Body of pancreas (tissue), 4 donors: ENCODE measurements around the gene GRID2. TPM values are rescaled to one million over a fixed set of nuclear protein-coding genes. Genes with fewer than 3 reads are reported as not detected.

Experiments
- ATAC-seq: fragments of 150-250 bp; one replicate; pipeline ENCODE4 v1.9.1; 2016
- DNase-seq, 4 donors: peaks; one replicate each; pipeline ENCODE4 v3.0.0-alpha.2; 2019
- H3K27ac ChIP-seq, 4 donors: fragments of 200-600 bp; sonication (generic); 1 replicate in 3 of 4; 2 replicates in 1 of 4; pipeline versions ENCODE4 v1.5.1 to v1.6.1; 2016 to 2019; ENCODE audit warnings: mild to moderate bottlenecking in 1 of 4, mixed read lengths in 1 of 4, moderate library complexity in 1 of 4
- H3K27me3 ChIP-seq, 2 donors: fragments of 200-600 bp; sonication (generic); one replicate each; pipeline ENCODE4 v1.6.0; 2016; ENCODE audit warnings: mild to moderate bottlenecking in 1 of 2
- H3K36me3 ChIP-seq, 2 donors: fragments of 200-600 bp; sonication (generic); replicated peaks in 1 of 2; 2 replicates each; pipeline ENCODE4 v1.5.1; 2016; ENCODE audit warnings: low read depth in 2 of 2; ENCODE audit not compliant: insufficient read depth in 1 of 2
- H3K4me1 ChIP-seq: fragments of 200-600 bp; sonication (generic); one replicate; pipeline ENCODE4 v1.6.0; 2016
- H3K4me3 ChIP-seq, 2 donors: fragments of 200-600 bp; sonication (generic); 1 replicate in 1 of 2; 2 replicates in 1 of 2; pipeline ENCODE4 v1.5.1; 2016 to 2019
- H3K9me3 ChIP-seq, 3 donors: fragments of 200-600 bp; sonication (generic); 1 replicate in 2 of 3; 2 replicates in 1 of 3; pipeline ENCODE4 v1.5.1; 2016
- POLR2A ChIP-seq, 3 donors: fragments of 450-650 bp; IDR thresholded peaks; one replicate each; pipeline ENCODE4 v1.6.1; 2016; ENCODE audit warnings: antibody characterized with exemption in 3 of 3, mild to moderate bottlenecking in 2 of 3
- WGBS, 2 donors: methylation state at CpG; one replicate each; pipeline ENCODE4 v1.1.5; 2017; 5-methylcytosine and 5-hydroxymethylcytosine counted together
- intact Hi-C: fragments of 100-400 bp; cut with DNase I; formaldehyde crosslinking; loops from one replicate; pipeline ENCODE4 v1.15.1; 2023
- total RNA-seq, 2 donors: library from RNA; depleted of rRNA; stranded (reverse); fragments of >200 nt; gene quantifications; one replicate each; pipeline ENCODE4 v1.1.0, GENCODE V29; 2016
- TF ChIP-seq, protein P1 (sequence below), 7 experiments: fragments of 450-650 bp in 4 of 7; fragments of 200-600 bp in 3 of 7; sonication (generic) in 3 of 7; IDR thresholded peaks; one replicate each; pipeline ENCODE4 v1.5.1; 2016 to 2019; ENCODE audit warnings: antibody characterized with exemption in 7 of 7

The GRID2 gene
- total RNA-seq, 2 donors from 2014 or later, result not detected

DNA sequence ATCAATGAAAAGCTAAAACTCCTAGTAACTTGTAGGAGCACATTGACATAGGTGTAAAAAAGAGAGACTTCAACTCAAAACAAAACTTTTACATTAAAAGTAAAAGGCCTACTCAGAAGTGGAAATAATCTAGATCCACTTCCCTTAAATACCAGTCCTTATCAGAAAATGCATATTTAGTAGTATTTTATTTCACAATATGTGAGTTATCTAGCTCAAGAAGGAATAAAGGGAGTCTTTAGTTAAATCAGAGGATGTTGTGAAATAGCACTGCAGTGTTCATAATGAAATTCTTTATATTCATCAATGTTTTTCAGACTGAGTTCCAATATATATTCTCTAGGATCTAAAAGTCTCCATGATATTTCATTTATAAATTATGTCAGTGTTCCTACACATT is 715.0 kb downstream of the GRID2 start:
- Histone ChIP-seq H3K27ac (no peak overlapping the region), H3K4me1 (no peaks in the 10 kb centered on the region), H3K36me3 (no peaks in the 10 kb centered on the region), H3K27me3 (no peaks in the 10 kb centered on the region), H3K4me3 (no peak overlapping the region), H3K9me3 (no peaks in the 10 kb centered on the region)
- ATAC-seq, result no peak
- intact Hi-C loops, result no loop called here
- no peak for DNase-seq
- TF ChIP-seq, protein P1, sequence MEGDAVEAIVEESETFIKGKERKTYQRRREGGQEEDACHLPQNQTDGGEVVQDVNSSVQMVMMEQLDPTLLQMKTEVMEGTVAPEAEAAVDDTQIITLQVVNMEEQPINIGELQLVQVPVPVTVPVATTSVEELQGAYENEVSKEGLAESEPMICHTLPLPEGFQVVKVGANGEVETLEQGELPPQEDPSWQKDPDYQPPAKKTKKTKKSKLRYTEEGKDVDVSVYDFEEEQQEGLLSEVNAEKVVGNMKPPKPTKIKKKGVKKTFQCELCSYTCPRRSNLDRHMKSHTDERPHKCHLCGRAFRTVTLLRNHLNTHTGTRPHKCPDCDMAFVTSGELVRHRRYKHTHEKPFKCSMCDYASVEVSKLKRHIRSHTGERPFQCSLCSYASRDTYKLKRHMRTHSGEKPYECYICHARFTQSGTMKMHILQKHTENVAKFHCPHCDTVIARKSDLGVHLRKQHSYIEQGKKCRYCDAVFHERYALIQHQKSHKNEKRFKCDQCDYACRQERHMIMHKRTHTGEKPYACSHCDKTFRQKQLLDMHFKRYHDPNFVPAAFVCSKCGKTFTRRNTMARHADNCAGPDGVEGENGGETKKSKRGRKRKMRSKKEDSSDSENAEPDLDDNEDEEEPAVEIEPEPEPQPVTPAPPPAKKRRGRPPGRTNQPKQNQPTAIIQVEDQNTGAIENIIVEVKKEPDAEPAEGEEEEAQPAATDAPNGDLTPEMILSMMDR (IDR thresholded peaks at IDR 0.05), result no peak
- no peak for TF ChIP-seq POLR2A (IDR thresholded peaks at IDR 0.05)

DNA sequence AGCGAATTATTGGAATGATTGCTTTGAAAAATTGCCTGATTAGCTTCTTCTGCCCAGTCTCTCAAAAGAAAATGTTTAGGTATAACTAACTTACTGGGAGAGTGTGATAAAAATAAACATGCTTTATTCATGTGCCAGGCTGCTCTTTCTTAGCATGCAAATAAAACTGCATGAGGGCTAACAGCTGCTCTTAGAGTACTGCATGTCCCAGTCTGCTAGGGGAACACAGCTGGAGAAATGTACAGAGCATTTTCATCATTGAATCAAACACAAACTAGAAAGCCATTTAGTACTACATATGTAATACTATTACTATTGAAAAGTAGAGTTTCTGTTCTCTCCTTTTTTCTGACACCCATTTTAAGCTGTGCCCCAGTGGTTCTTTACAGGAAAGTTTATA is 726.0 kb downstream of the GRID2 start:
- DNase-seq (no peak), ATAC-seq (no peak)
- no peak overlapping the region for H3K4me3 ChIP-seq
- no peak overlapping the region for H3K27ac ChIP-seq
- 81 to 83% methylated on average over 1 of the region's 1 CpG for WGBS, 2 donors
- intact Hi-C loops, result no loop called here
- H3K9me3 ChIP-seq, result no peaks in the 10 kb centered on the region
- H3K27me3 ChIP-seq, result no peaks in the 10 kb centered on the region
- H3K36me3 ChIP-seq, result no peaks in the 10 kb centered on the region
- TF ChIP-seq POLR2A (IDR thresholded peaks at IDR 0.05), result no peak
- TF ChIP-seq, protein P1 (IDR thresholded peaks at IDR 0.05), result no peak
- no peaks in the 10 kb centered on the region for H3K4me1 ChIP-seq

DNA sequence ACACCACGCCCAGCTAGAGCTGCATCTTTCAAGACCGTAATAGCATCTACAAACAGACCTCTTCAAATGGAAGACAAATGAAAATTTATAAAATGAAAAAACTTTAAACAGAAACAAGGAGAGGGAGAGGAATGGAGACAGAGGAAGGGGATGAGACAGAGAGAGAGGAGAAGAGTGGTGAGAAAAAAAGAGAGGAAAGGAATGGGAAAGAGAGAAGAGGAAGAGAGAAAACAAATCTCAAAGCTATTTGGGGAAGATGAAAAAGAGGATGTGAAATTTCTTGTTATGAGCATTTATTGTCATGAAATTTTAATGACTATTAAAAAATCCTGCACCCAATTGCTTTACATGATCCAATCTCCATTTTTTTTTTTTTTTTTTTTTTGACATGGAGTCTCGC is 726.9 kb downstream of the GRID2 start:
- Histone ChIP-seq H3K4me3 (no peak overlapping the region), H3K4me1 (no peaks in the 10 kb centered on the region), H3K36me3 (no peaks in the 10 kb centered on the region), H3K9me3 (no peaks in the 10 kb centered on the region), H3K27ac (no peak overlapping the region), H3K27me3 (no peaks in the 10 kb centered on the region)
- WGBS, 2 donors, result 96% methylated on average over 3 of the region's 3 CpGs
- TF ChIP-seq POLR2A (IDR thresholded peaks at IDR 0.05), result no peak
- TF ChIP-seq, protein P1 (IDR thresholded peaks at IDR 0.05), result no peak
- no peak for DNase-seq
- intact Hi-C loops, result no loop called here
- no peak for ATAC-seq

DNA sequence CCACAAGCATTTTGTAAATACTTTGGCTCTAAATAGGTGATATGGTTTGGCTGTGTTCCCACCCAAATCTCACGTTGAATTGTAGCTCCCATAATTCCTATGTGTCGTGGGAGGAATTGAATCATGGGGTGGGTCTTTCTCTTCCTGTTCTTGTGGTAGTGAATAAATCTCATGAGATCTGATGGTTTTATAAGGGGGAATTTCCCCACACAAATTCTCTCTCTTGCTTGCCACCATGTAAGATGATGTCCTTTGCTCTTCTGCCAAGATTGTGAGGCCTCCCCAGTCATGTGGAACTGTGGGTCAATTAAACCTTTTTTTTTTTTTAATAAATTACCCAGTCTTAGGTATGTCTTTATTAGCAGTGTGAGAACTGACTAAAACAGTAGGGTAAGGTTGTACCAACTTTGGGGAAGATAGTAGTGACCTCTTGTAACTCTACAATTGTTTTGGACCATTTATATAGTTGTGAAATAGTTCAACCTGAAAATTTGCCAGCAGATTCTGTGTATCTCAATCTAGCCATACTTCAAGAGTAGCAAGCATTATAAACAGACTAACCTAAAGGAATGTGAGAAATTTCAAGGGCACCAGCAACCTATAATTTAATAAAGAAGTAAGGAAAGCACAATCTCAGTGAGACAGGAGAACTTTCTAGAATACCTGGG is 727.8 kb downstream of the GRID2 start:
- Histone ChIP-seq H3K27me3 (no peaks in the 10 kb centered on the region), H3K4me3 (no peak overlapping the region), H3K4me1 (no peaks in the 10 kb centered on the region), H3K36me3 (no peaks in the 10 kb centered on the region), H3K27ac (no peak overlapping the region), H3K9me3 (no peaks in the 10 kb centered on the region)
- no peak for TF ChIP-seq POLR2A (IDR thresholded peaks at IDR 0.05)
- TF ChIP-seq, protein P1 (IDR thresholded peaks at IDR 0.05), result no peak
- ATAC-seq (no peak), DNase-seq (no peak)
- 54 to 69% methylated on average over 2 of the region's 2 CpGs for WGBS, 2 donors
- intact Hi-C loops, result no loop called here

DNA sequence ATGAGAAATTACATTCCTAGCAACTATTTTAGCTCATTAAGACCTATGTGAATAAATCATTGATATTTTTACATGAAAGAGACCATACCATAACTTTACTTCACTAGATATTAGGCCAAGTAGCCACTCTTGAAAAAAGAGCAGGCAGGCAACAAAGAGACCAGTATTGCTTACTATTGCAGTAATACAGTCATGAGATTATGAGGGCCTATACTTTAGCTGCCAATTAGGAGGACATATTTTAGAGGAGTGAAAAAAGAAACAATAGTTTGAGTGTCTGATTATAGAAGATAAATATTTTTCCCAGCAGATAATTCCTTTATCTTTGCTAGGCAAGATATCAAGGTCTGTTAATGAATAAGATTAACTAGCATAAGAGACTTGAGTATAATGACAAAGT is 739.0 kb downstream of the GRID2 start:
- H3K27ac ChIP-seq, result no peak overlapping the region
- H3K27me3 ChIP-seq, result no peaks in the 10 kb centered on the region
- no peaks in the 10 kb centered on the region for H3K4me1 ChIP-seq
- intact Hi-C loops, result no loop called here
- H3K36me3 ChIP-seq, result no peaks in the 10 kb centered on the region
- TF ChIP-seq, protein P1 (IDR thresholded peaks at IDR 0.05), result no peak
- TF ChIP-seq POLR2A (IDR thresholded peaks at IDR 0.05), result no peak
- DNase-seq, result no peak
- H3K9me3 ChIP-seq, result no peaks in the 10 kb centered on the region
- no peak for ATAC-seq
- no peak overlapping the region for H3K4me3 ChIP-seq
